HEK293T (cell line): ENCODE results near the gene PDXP.

Source experiments
- CTCF ChIA-PET: fragments of 350-600 bp; formaldehyde crosslinking; extraction: SDS; loops from one replicate; lab custom pipeline; 2021; ENCODE audit warnings: antibody characterized with exemption, inconsistent platforms; lab: Yijun Ruan, JAX
- POLR2A ChIA-PET: fragments of 350-600 bp; formaldehyde crosslinking; extraction: SDS; loops from one replicate; lab custom pipeline; 2020; ENCODE audit warnings: antibody characterized with exemption, inconsistent platforms; lab: Yijun Ruan, JAX
- DNase-seq: peaks from one replicate; pipeline ENCODE4 v3.0.0; 2012; ENCODE audit warnings: mixed read lengths; ENCODE audit errors: extremely low spot score
- ARNT ChIP-seq: fragments of 450-650 bp; IDR thresholded peaks from 2 replicates; pipeline ENCODE4 v1.6.1; 2017; ENCODE audit warnings: mild to moderate bottlenecking
- BHLHE40 ChIP-seq: fragments of 450-650 bp; IDR thresholded peaks from 2 replicates; pipeline ENCODE4 v1.6.1; 2016; ENCODE audit warnings: mild to moderate bottlenecking, moderate library complexity, borderline replicate concordance
- CTBP1 ChIP-seq: fragments of 450-650 bp; IDR thresholded peaks from 2 replicates; pipeline ENCODE4 v1.6.1; 2016; ENCODE audit warnings: borderline replicate concordance
- ELF4 ChIP-seq: fragments of 450-650 bp; IDR thresholded peaks from 2 replicates; pipeline ENCODE4 v1.6.1; 2017; ENCODE audit warnings: antibody characterized with exemption
- FOXA1 ChIP-seq: fragments of 450-650 bp; IDR thresholded peaks from 2 replicates; pipeline ENCODE4 v1.6.1; 2016; ENCODE audit warnings: mild to moderate bottlenecking
- FOXK2 ChIP-seq: fragments of 450-650 bp; IDR thresholded peaks from 2 replicates; pipeline ENCODE4 v1.6.1; 2016; ENCODE audit warnings: mild to moderate bottlenecking
- FOXM1 ChIP-seq: fragments of 450-650 bp; IDR thresholded peaks from 2 replicates; pipeline ENCODE4 v1.6.1; 2017; ENCODE audit warnings: mild to moderate bottlenecking, borderline replicate concordance
- HDGF ChIP-seq: fragments of 450-650 bp; IDR thresholded peaks from 2 replicates; pipeline ENCODE4 v1.6.1; 2017; ENCODE audit warnings: antibody characterized with exemption, borderline replicate concordance
- L3MBTL2 ChIP-seq: fragments of 450-650 bp; conservative IDR thresholded peaks from 2 replicates; pipeline ENCODE4 v1.6.1; 2016; ENCODE audit warnings: mild to moderate bottlenecking
- LEF1 ChIP-seq: fragments of 450-650 bp; IDR thresholded peaks from 2 replicates; pipeline ENCODE4 v1.6.1; 2017; ENCODE audit warnings: mild to moderate bottlenecking, borderline replicate concordance
- NFRKB ChIP-seq: fragments of 450-650 bp; IDR thresholded peaks from 2 replicates; pipeline ENCODE4 v1.6.1; 2016; ENCODE audit warnings: mild to moderate bottlenecking, moderate library complexity
- PKNOX1 ChIP-seq: fragments of 450-650 bp; IDR thresholded peaks from 2 replicates; pipeline ENCODE4 v1.6.1; 2016
- SP1 ChIP-seq: fragments of 450-650 bp; IDR thresholded peaks from 2 replicates; pipeline ENCODE4 v1.6.1; 2017
- SUZ12 ChIP-seq: fragments of 450-650 bp; IDR thresholded peaks from 2 replicates; pipeline ENCODE4 v1.6.1; 2016; ENCODE audit warnings: mild to moderate bottlenecking
- TARDBP ChIP-seq: fragments of 450-650 bp; IDR thresholded peaks from 2 replicates; pipeline ENCODE4 v1.6.1; 2016
- ZNF384 ChIP-seq: fragments of 450-650 bp; IDR thresholded peaks from 2 replicates; pipeline ENCODE4 v1.6.1; 2016

Gene PDXP

GRCh38 chr22:37626144-37626543 lies 32.4 kb upstream of the PDXP start:
- ChIA-PET POLR2A (interaction anchor here (1.5 kb wide), 1 partner anchor 18 kb away, joined by 4 read pairs; no protein-coding TSS in a partner anchor), CTCF (interaction anchor here (1.2 to 1.6 kb wide), 3 partner anchors 11 to 17 kb away, joined by 3 to 5 read pairs (median 3); no protein-coding TSS in a partner anchor)
- DNase-seq: no peak

GRCh38 chr22:37626556-37627075 lies 31.9 kb upstream of the PDXP start:
- CTCF ChIA-PET: interaction anchor here (0.8 to 1.6 kb wide), 4 partner anchors 11 to 55 kb away, joined by 3 to 5 read pairs (median 3); no protein-coding TSS in a partner anchor
- TF ChIP-seq CTBP1: no peak
- TF ChIP-seq HDGF: no peak
- TF ChIP-seq BHLHE40: no peak
- no peak for TF ChIP-seq ZNF384
- no peak for TF ChIP-seq LEF1
- no peak for TF ChIP-seq ELF4
- TF ChIP-seq FOXM1: no peak
- TF ChIP-seq SP1: no peak
- TF ChIP-seq NFRKB: no peak
- TF ChIP-seq L3MBTL2: no peak
- TF ChIP-seq FOXK2: no peak
- TF ChIP-seq SUZ12: no peak
- no peak for TF ChIP-seq TARDBP
- TF ChIP-seq ARNT: no peak
- no peak for TF ChIP-seq PKNOX1
- TF ChIP-seq FOXA1: no peak
- DNase-seq: no peak
- POLR2A ChIA-PET: interaction anchor here (1.5 kb wide), 1 partner anchor 19 kb away, joined by 4 read pairs; no protein-coding TSS in a partner anchor

More at GRCh38 chr22:37626144-37626543, 32.4 kb upstream of the PDXP start:
- TF ChIP-seq FOXK2 (no peak), SP1 (no peak), FOXM1 (no peak), FOXA1 (no peak), ARNT (no peak), L3MBTL2 (no peak), LEF1 (no peak), TARDBP (no peak), BHLHE40 (no peak), ELF4 (no peak), CTBP1 (no peak), NFRKB (no peak), PKNOX1 (no peak), ZNF384 (no peak)

- DNase-seq: no peak
- TF ChIP-seq CTBP1 (no peak), LEF1 (no peak), TARDBP (no peak), L3MBTL2 (no peak), FOXA1 (no peak), NFRKB (no peak), SUZ12 (no peak), HDGF (no peak), PKNOX1 (no peak), SP1 (no peak), FOXM1 (no peak), ARNT (no peak), ELF4 (no peak), FOXK2 (no peak), BHLHE40 (no peak), ZNF384 (no peak)
- CTCF ChIA-PET: interaction anchor here (0.6 to 1.3 kb wide), 4 partner anchors 15 to 547 kb away, joined by 3 to 5 read pairs (median 3); no protein-coding TSS in a partner anchor
- POLR2A ChIA-PET: interaction anchor here (0.5 to 1.5 kb wide), 2 partner anchors 19 to 31 kb away, joined by 3 to 4 read pairs; partner anchors contain the start of gene PDXP
Observed at GRCh38 chr22:37627121-37627520, 31.4 kb upstream of the PDXP start.

GRCh38 chr22:37627545-37627944 lies 31.0 kb upstream of the PDXP start:
- TF ChIP-seq L3MBTL2 (no peak), SUZ12 (no peak), ZNF384 (no peak), NFRKB (no peak), BHLHE40 (no peak), LEF1 (no peak)
- ChIA-PET CTCF (interaction anchor here (0.6 to 0.8 kb wide), 3 partner anchors 54 to 547 kb away, joined by 3 to 5 read pairs (median 3); no protein-coding TSS in a partner anchor), POLR2A (interaction anchor here (0.5 to 1.5 kb wide), 3 partner anchors 20 to 31 kb away, joined by 3 to 7 read pairs (median 4); partner anchors contain the start of genes GGA1 and PDXP)
- DNase-seq: no peak

GRCh38 chr22:37628830-37629229 lies 29.7 kb upstream of the PDXP start:
- ChIA-PET CTCF (interaction anchor here (0.5 kb wide), 1 partner anchor 70 kb away, joined by 4 read pairs; no protein-coding TSS in a partner anchor), POLR2A (interaction anchor here (0.8 to 1.2 kb wide), 3 partner anchors 9 to 29 kb away, joined by 3 to 7 read pairs (median 3); partner anchors contain the start of gene GGA1)

More at GRCh38 chr22:37628830-37629229, 29.7 kb upstream of the PDXP start:
- TF ChIP-seq HDGF (no peak), FOXA1 (no peak), FOXK2 (no peak), ELF4 (no peak), ARNT (no peak), SUZ12 (no peak), L3MBTL2 (no peak), TARDBP (no peak), SP1 (no peak), PKNOX1 (no peak), FOXM1 (no peak), LEF1 (no peak)
- DNase-seq: no peak
